Hepatocyte (in vitro differentiated cells): Measurements from ENCODE around the gene DHDH. TPM values are rescaled to one million over a fixed set of nuclear protein-coding genes. Genes with fewer than 3 reads are reported as not detected.
"Not testable (repeated sequence)": the region's sequence is repeated elsewhere in the genome, so short reads cannot be mapped to it uniquely, and the experiment has no call there.

Source experiments
- DNase-seq: peaks from one replicate; pipeline ENCODE4 v3.0.0-alpha.2; 2016; ENCODE audit warnings: low spot score
- H2AFZ ChIP-seq: fragments of 200-600 bp; sonication (generic); 2 replicates; pipeline ENCODE4 v1.6.0; 2016; ENCODE audit warnings: antibody characterized with exemption, mild to moderate bottlenecking
- H3K27ac ChIP-seq: fragments of 200-600 bp; sonication (generic); 2 replicates; pipeline ENCODE4 v1.5.1; 2016; ENCODE audit warnings: mild to moderate bottlenecking
- H3K27me3 ChIP-seq: fragments of 200-600 bp; sonication (generic); 2 replicates; pipeline ENCODE4 v1.6.1; 2016
- H3K36me3 ChIP-seq: fragments of 200-600 bp; sonication (generic); replicated peaks from 2 replicates; pipeline ENCODE4 v1.5.1; 2016; ENCODE audit warnings: low read depth; ENCODE audit not compliant: insufficient read depth
- H3K4me1 ChIP-seq: fragments of 200-600 bp; sonication (generic); 2 replicates; pipeline ENCODE4 v1.5.1; 2016; ENCODE audit warnings: mild to moderate bottlenecking, moderate library complexity; ENCODE audit not compliant: insufficient read depth
- H3K4me2 ChIP-seq: fragments of 200-600 bp; sonication (generic); 2 replicates; pipeline ENCODE4 v1.6.0; 2016
- H3K4me3 ChIP-seq: fragments of 200-600 bp; sonication (generic); 2 replicates; pipeline ENCODE4 v1.5.1; 2016; ENCODE audit warnings: mild to moderate bottlenecking
- H3K79me2 ChIP-seq: fragments of 200-600 bp; sonication (generic); 2 replicates; pipeline ENCODE4 v1.6.0; 2017; ENCODE audit warnings: mild to moderate bottlenecking
- H3K9me2 ChIP-seq: fragments of 200-600 bp; sonication (generic); replicated peaks from 2 replicates; pipeline ENCODE4 v1.6.0; 2017; ENCODE audit warnings: mild to moderate bottlenecking; ENCODE audit not compliant: insufficient read depth
- H3K9me3 ChIP-seq: fragments of 200-600 bp; sonication (generic); 2 replicates; pipeline ENCODE4 v1.5.1; 2016; ENCODE audit warnings: low read depth, mild to moderate bottlenecking
- H4K20me1 ChIP-seq: fragments of 200-600 bp; sonication (generic); 2 replicates; pipeline ENCODE4 v1.6.0; 2016; ENCODE audit warnings: mild to moderate bottlenecking; ENCODE audit not compliant: insufficient read depth, poor library complexity, severe bottlenecking
- CTCF ChIP-seq: fragments of 200-600 bp; sonication (generic); IDR thresholded peaks from 2 replicates; pipeline ENCODE4 v1.5.1; 2016; ENCODE audit warnings: antibody characterized with exemption, mild to moderate bottlenecking; ENCODE audit not compliant: poor library complexity
- EZH2 ChIP-seq: fragments of 200-600 bp; sonication (generic); IDR thresholded peaks from 2 replicates; pipeline ENCODE4 v1.6.1; 2016; ENCODE audit warnings: antibody characterized with exemption, mild to moderate bottlenecking, borderline replicate concordance
- EZH2phosphoT487 ChIP-seq: fragments of 200-600 bp; sonication (generic); IDR thresholded peaks from one replicate; pipeline ENCODE4 v1.6.1; 2018; ENCODE audit warnings: antibody characterized with exemption, mild to moderate bottlenecking, low read depth, moderate library complexity; ENCODE audit not compliant: unreplicated experiment, severe bottlenecking
- WGBS: methylation state at CpG from one replicate; pipeline ENCODE4 v1.1.6; 2016; ENCODE audit warnings: low lambda C conversion rate; ENCODE audit errors: missing lambda C conversion rate; 5-methylcytosine and 5-hydroxymethylcytosine counted together
- polyA plus RNA-seq: library from polyadenylated mRNA; unstranded; fragments of >200 nt; fragmentation: Nextera tagmentation; extraction: Ambion mirVana; gene quantifications from 2 replicates; pipeline ENCODE4 v1.2.1, GENCODE V29; 2016
- total RNA-seq: library from RNA; depleted of rRNA; stranded (reverse); fragments of >200 nt; gene quantifications from 2 replicates; pipeline ENCODE4 v1.2.3, GENCODE V29; 2014

DHDH gene
- total RNA-seq (0.72 and 3.7 TPM in 2 replicates), polyA plus RNA-seq (1.5 and 2.9 TPM in 2 replicates)

- DNase-seq: peak; percentile 93
- Histone ChIP-seq H3K4me3 (peak within 1 kb of the TSS; percentile 27), H4K20me1 (no peaks in the 10 kb centered on the region), H3K27ac (no peak within 1 kb of the TSS), H3K79me2 (no peaks in the 10 kb centered on the region), H3K4me2 (peak within 1 kb of the TSS; percentile 77), H3K36me3 (no peaks in the 10 kb centered on the region), H3K9me2 (no peaks in the 10 kb centered on the region), H3K9me3 (no peaks in the 10 kb centered on the region), H3K4me1 (peaks cover 7% of the 10 kb centered on the region), H2AFZ (peak within 1 kb of the TSS; percentile 41), H3K27me3 (no peaks in the 10 kb centered on the region)
- TF ChIP-seq CTCF (no peak), EZH2phosphoT487 (no peak), EZH2 (no peak)
- 1% methylated on average over 36 of the region's 43 CpGs for WGBS
These were observed at the start of gene DHDH for GRCh38 chr19:48933382-48933932. TSS of gene DHDH (plus strand) at chr19:48933699. CDS start at chr19:48933722, 23 bp downstream.

- TF ChIP-seq EZH2phosphoT487: no peak
- TF ChIP-seq EZH2: no peak
- TF ChIP-seq CTCF: no peak
- Histone ChIP-seq H2AFZ (no peak overlapping the region), H3K9me2 (no peaks in the 10 kb centered on the region), H3K36me3 (no peaks in the 10 kb centered on the region), H3K4me2 (no peak overlapping the region), H4K20me1 (no peaks in the 10 kb centered on the region), H3K9me3 (no peaks in the 10 kb centered on the region), H3K4me3 (no peak overlapping the region), H3K4me1 (peaks cover 4% of the 10 kb centered on the region), H3K79me2 (no peaks in the 10 kb centered on the region), H3K27me3 (no peaks in the 10 kb centered on the region), H3K27ac (no peak overlapping the region)
- no peak for DNase-seq
- WGBS: 98% methylated on average over 7 of the region's 7 CpGs
These were observed 49.8 kb upstream of the DHDH start for GRCh38 chr19:48883726-48884125.

- H3K4me3 ChIP-seq: no peak overlapping the region
- no peaks in the 10 kb centered on the region for H3K9me2 ChIP-seq
- 94% methylated on average over 21 of the region's 21 CpGs for WGBS
- TF ChIP-seq EZH2 (no peak), CTCF (no peak), EZH2phosphoT487 (no peak)
- H3K4me2 ChIP-seq: no peak overlapping the region
- peaks cover 6% of the 10 kb centered on the region for H3K4me1 ChIP-seq
- no peaks in the 10 kb centered on the region for H3K36me3 ChIP-seq
- H3K79me2 ChIP-seq: no peaks in the 10 kb centered on the region
- H4K20me1 ChIP-seq: no peaks in the 10 kb centered on the region
- H3K27me3 ChIP-seq: no peaks in the 10 kb centered on the region
- H3K27ac ChIP-seq: no peak overlapping the region
- no peak for DNase-seq
- no peak overlapping the region for H2AFZ ChIP-seq
- H3K9me3 ChIP-seq: no peaks in the 10 kb centered on the region
These were observed 45.5 kb upstream of the DHDH start for GRCh38 chr19:48887861-48888612.

- H3K27ac ChIP-seq: peak overlapping the region; percentile 61
- DNase-seq, H3K9me3 ChIP-seq, H3K79me2 ChIP-seq, H3K4me2 ChIP-seq, H2AFZ ChIP-seq, H3K27me3 ChIP-seq, H3K4me1 ChIP-seq, H3K9me2 ChIP-seq, H3K4me3 ChIP-seq, H3K36me3 ChIP-seq, H4K20me1 ChIP-seq: not testable (repeated sequence)
- whole genome bisulfite sequencing: 69% methylated on average over 2 of the region's 3 CpGs
These were observed 44.0 kb upstream of the DHDH start for GRCh38 chr19:48889496-48889895.
